Activated naive CD8-positive, alpha-beta T cell treated with anti-CD3 and anti-CD28 coated beads for 36 hours (primary cell): ENCODE results near the gene CEP83. TPM values are rescaled to one million over a fixed set of nuclear protein-coding genes. Genes with fewer than 3 reads are reported as not detected.
"Not testable (repeated sequence)": the region's sequence is repeated elsewhere in the genome, so short reads cannot be mapped to it uniquely, and the experiment has no call there.

Source experiments
- DNase-seq: peaks from one replicate; pipeline ENCODE4 v3.0.0; 2021
- H3K27ac Mint-ChIP-seq: one replicate; pipeline ENCODE4 v1.8.0; 2022; ENCODE audit warnings: mild to moderate bottlenecking, moderate library complexity, mixed read lengths
- H3K27me3 Mint-ChIP-seq: one replicate; pipeline ENCODE4 v1.8.0; 2022; ENCODE audit warnings: mild to moderate bottlenecking, mixed read lengths
- H3K36me3 Mint-ChIP-seq: one replicate; pipeline ENCODE4 v1.8.0; 2021; ENCODE audit warnings: mild to moderate bottlenecking, mixed read lengths
- H3K4me1 Mint-ChIP-seq: one replicate; pipeline ENCODE4 v1.8.0; 2021; ENCODE audit warnings: mixed read lengths
- H3K4me3 Mint-ChIP-seq: one replicate; pipeline ENCODE4 v1.8.0; 2022; ENCODE audit warnings: mild to moderate bottlenecking, moderate library complexity, mixed read lengths
- H3K9me3 Mint-ChIP-seq: one replicate; pipeline ENCODE4 v1.8.0; 2022; ENCODE audit warnings: mixed read lengths
- total RNA-seq, 2 experiments: library from RNA; stranded (reverse); gene quantifications; one replicate each; pipeline ENCODE4 v1.2.3, GENCODE V29; 2021

CEP83 gene
- total RNA-seq, 2 experiments from 2014 or later: 16.3 to 20.8 TPM

GRCh38 chr12:94421868-94422740 is 37.6 kb downstream of the CEP83 start:
- Mint-ChIP-seq H3K27ac (no peak overlapping the region), H3K9me3 (peaks cover 47% of the 10 kb centered on the region), H3K36me3 (peaks cover 74% of the 10 kb centered on the region)

DNA sequence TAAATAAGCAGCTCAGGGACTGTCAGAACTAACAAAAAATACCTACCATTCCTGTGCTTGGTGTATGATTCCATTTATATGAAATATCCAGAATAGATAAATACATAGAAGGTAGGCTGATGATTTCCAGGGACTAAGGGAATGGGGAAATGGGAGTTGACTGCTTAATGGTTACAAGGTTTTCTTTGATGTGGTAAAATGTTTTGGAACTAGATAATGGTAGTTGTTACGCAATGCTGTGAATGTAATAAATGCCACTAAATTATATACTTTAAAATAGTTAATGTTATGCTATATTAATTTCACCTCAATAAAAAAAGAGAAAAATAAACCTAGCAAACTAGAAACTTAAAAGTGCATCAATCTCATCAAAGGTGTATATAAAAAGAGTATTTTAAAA is 41.1 kb downstream of the CEP83 start:
- Mint-ChIP-seq H3K27me3 (no peaks in the 10 kb centered on the region), H3K27ac (no peak overlapping the region)

More at GRCh38 chr12:94421868-94422740, 37.6 kb downstream of the CEP83 start:
- no peak for DNase-seq
- Mint-ChIP-seq H3K4me1 (no peaks in the 10 kb centered on the region), H3K4me3 (no peak overlapping the region), H3K27me3 (no peaks in the 10 kb centered on the region)

GRCh38 chr12:94416613-94417012 is 43.1 kb downstream of the CEP83 start:
- Mint-ChIP-seq H3K4me3 (no peak overlapping the region), H3K9me3 (peaks cover 20% of the 10 kb centered on the region)

More for the DNA sequence above, 41.1 kb downstream of the CEP83 start:
- peaks cover 47% of the 10 kb centered on the region for H3K36me3 Mint-ChIP-seq
- H3K4me1 Mint-ChIP-seq: peaks cover 3% of the 10 kb centered on the region
- DNase-seq: no peak
- H3K9me3 Mint-ChIP-seq: peaks cover 33% of the 10 kb centered on the region
- no peak overlapping the region for H3K4me3 Mint-ChIP-seq

GRCh38 chr12:94415066-94415465 is 44.6 kb downstream of the CEP83 start:
- Mint-ChIP-seq H3K4me3 (no peak overlapping the region), H3K4me1 (peaks cover 3% of the 10 kb centered on the region), H3K27ac (no peak overlapping the region), H3K27me3 (no peaks in the 10 kb centered on the region), H3K36me3 (peaks cover 33% of the 10 kb centered on the region), H3K9me3 (peaks cover 17% of the 10 kb centered on the region)
- no peak for DNase-seq

More at GRCh38 chr12:94416613-94417012, 43.1 kb downstream of the CEP83 start:
- Mint-ChIP-seq H3K27ac (no peak overlapping the region), H3K27me3 (no peaks in the 10 kb centered on the region), H3K36me3 (peaks cover 39% of the 10 kb centered on the region), H3K4me1 (peaks cover 3% of the 10 kb centered on the region)
- DNase-seq: no peak

DNA sequence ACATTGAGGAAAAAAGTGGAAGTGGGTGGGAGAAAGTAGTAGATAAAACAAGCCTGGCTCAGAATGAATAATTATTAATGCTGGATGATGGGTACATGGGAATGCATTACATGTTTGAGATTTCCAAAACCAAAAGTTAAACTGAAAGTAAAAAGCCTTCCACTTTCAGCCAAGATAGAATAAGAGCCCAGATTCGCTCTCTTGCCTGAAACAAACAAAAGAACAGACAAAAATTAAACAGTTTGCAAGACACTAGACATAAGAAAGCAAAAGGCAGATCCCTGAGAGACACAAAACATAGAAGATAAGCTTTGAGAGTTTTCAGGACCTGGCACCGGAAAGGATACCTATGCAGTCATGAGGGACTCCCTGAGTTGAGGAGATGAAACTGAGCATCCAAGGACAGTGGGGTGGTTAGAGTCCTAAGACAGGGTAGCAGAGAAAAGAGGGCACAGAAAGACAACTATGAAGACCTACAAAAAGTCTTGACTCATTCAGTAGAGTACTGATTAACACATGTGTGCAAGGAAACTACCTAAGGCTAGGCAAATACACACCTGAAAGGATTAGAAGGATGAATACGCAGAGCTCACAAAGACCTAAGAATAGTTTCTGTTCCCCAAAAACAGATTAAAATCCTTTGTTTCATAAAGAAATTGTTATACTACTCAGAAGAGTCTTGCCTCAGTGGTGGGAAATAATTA is 54.1 kb downstream of the CEP83 start:
- peaks cover 16% of the 10 kb centered on the region for H3K4me1 Mint-ChIP-seq
- DNase-seq: no peak
- H3K4me3 Mint-ChIP-seq: peak overlapping the region; percentile 16
- peaks cover 43% of the 10 kb centered on the region for H3K36me3 Mint-ChIP-seq
- H3K27ac Mint-ChIP-seq: no peak overlapping the region
- H3K27me3 Mint-ChIP-seq: no peaks in the 10 kb centered on the region
- peaks cover 4% of the 10 kb centered on the region for H3K9me3 Mint-ChIP-seq

DNA sequence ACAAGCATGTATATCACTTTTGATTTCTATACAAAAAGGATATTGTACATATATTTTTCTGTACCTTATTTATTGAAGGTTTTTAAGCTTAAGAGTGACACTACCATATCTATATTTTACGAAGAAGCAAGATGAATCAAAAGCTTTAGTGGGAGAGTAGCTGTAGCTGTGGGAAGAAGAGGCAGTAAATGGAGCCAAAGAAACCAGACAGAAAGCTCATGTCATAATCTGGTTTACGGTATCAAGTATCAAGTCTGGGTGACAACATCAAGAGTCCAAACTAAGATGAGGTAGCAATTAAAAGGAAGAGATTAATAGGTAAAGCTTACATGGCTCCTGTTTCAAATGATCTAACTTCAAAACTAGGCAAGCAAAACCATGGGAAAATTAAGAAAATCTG is 54.8 kb downstream of the CEP83 start:
- H3K9me3 Mint-ChIP-seq: peaks cover 6% of the 10 kb centered on the region
- DNase-seq: no peak
- H3K4me3 Mint-ChIP-seq: no peak overlapping the region
- H3K36me3 Mint-ChIP-seq: peaks cover 50% of the 10 kb centered on the region
- H3K27ac Mint-ChIP-seq: no peak overlapping the region
- H3K4me1 Mint-ChIP-seq: peaks cover 16% of the 10 kb centered on the region
- no peaks in the 10 kb centered on the region for H3K27me3 Mint-ChIP-seq

GRCh38 chr12:94401326-94401725 is 58.3 kb downstream of the CEP83 start:
- Mint-ChIP-seq H3K9me3 (peaks cover 17% of the 10 kb centered on the region), H3K4me3 (no peak overlapping the region), H3K4me1 (peaks cover 15% of the 10 kb centered on the region), H3K36me3 (peaks cover 63% of the 10 kb centered on the region), H3K27ac (no peak overlapping the region), H3K27me3 (no peaks in the 10 kb centered on the region)
- DNase-seq: no peak

DNA sequence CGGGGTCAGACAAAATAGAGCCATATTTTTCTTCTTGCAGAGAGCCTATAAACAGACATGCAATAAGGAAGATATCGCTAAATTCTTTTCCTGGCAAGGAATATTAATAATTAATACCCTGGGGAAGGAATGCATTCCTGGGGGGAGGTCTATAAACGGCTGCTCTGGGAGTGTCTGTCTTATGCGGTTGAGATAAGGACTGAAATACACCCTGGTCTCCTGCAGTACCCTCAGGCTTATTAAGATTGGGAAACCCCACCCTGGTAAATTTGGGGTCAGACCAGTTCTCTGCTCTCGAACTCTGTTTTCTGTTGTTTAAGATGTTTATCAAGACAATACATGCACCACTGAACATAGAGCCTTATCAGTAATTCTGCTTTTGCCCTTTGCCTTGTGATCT is 61.0 kb downstream of the CEP83 start:
- H3K4me1 Mint-ChIP-seq, H3K27ac Mint-ChIP-seq, H3K4me3 Mint-ChIP-seq, DNase-seq, H3K27me3 Mint-ChIP-seq: not testable (repeated sequence)
- Mint-ChIP-seq H3K36me3 (peaks cover 71% of the 10 kb centered on the region), H3K9me3 (peaks cover 25% of the 10 kb centered on the region)

GRCh38 chr12:94397401-94397800 is 62.3 kb downstream of the CEP83 start:
- H3K27me3 Mint-ChIP-seq: no peaks in the 10 kb centered on the region
- H3K4me3 Mint-ChIP-seq: no peak overlapping the region
- H3K27ac Mint-ChIP-seq: no peak overlapping the region
- H3K4me1 Mint-ChIP-seq: no peaks in the 10 kb centered on the region
- peaks cover 72% of the 10 kb centered on the region for H3K36me3 Mint-ChIP-seq
- H3K9me3 Mint-ChIP-seq: peaks cover 25% of the 10 kb centered on the region
- no peak for DNase-seq

- H3K27ac Mint-ChIP-seq: not testable (repeated sequence)
Observed at GRCh38 chr12:94396014-94396413, 63.7 kb downstream of the CEP83 start.

DNA sequence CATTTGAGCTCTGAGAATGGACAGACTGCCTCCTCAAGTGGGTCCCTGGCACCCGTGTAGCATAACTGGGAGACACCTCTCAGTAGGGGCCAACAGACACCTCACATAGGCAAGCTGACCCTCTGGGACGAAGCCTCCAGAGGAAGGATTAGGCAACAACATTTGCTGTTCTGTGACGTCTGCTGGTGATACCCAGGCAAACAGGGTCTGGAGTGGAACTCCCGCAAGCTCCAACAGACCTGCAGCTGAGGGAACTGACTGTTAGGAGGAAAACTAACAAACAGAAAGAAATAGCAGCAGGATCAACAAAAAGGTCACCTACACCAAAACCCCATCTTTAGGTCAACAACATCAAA is 69.6 kb downstream of the CEP83 start:
- peaks cover 22% of the 10 kb centered on the region for H3K9me3 Mint-ChIP-seq
- H3K36me3 Mint-ChIP-seq: peaks cover 78% of the 10 kb centered on the region
- no peak overlapping the region for H3K4me3 Mint-ChIP-seq

More at GRCh38 chr12:94396014-94396413, 63.7 kb downstream of the CEP83 start:
- H3K9me3 Mint-ChIP-seq: peaks cover 27% of the 10 kb centered on the region
- not testable (repeated sequence) for H3K27me3 Mint-ChIP-seq, H3K4me1 Mint-ChIP-seq, DNase-seq, H3K4me3 Mint-ChIP-seq
- peaks cover 74% of the 10 kb centered on the region for H3K36me3 Mint-ChIP-seq

DNA sequence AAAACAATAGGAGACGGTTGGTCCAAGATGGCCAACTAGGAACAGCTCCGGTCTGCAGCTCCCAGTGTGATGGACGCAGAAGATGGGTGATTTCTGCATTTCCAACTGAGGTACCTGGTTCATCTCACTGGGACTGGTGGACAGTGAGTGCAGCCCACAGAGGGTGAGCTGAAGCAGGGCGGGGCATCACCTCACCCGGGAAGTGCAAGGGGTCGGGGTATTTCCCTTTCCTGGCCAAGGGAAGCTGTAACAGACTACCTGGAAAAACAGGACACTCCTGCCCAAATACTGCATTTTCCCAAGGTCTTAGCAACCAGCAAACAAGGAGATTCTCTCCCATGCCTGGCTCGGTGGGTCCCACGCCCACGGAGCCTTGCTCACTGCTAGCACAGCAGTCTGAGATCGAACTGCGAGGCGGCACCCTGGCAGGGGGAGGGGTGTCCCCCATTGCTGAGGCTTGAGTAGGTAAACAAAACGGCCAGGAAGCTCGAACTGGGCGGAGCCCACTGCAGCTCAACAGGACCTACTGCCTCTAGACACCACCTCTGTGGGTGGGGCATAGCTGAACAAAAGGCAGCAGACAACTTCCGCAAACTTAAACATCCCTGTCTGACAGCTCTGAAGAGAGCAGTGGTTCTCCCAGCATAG is 70.1 kb downstream of the CEP83 start:
- Mint-ChIP-seq H3K9me3 (peaks cover 25% of the 10 kb centered on the region), H3K36me3 (peaks cover 81% of the 10 kb centered on the region)

More for the DNA sequence above, 69.6 kb downstream of the CEP83 start:
- no peak for DNase-seq
- H3K27me3 Mint-ChIP-seq: no peaks in the 10 kb centered on the region
- H3K27ac Mint-ChIP-seq: no peak overlapping the region
- no peaks in the 10 kb centered on the region for H3K4me1 Mint-ChIP-seq

GRCh38 chr12:94386422-94386821 is 73.2 kb downstream of the CEP83 start:
- Mint-ChIP-seq H3K27ac (no peak overlapping the region), H3K36me3 (peaks cover 67% of the 10 kb centered on the region), H3K4me1 (no peaks in the 10 kb centered on the region), H3K4me3 (no peak overlapping the region), H3K9me3 (peaks cover 25% of the 10 kb centered on the region), H3K27me3 (no peaks in the 10 kb centered on the region)
- DNase-seq: no peak

More for the DNA sequence above, 70.1 kb downstream of the CEP83 start:
- not testable (repeated sequence) for H3K4me3 Mint-ChIP-seq, DNase-seq, H3K27ac Mint-ChIP-seq, H3K4me1 Mint-ChIP-seq, H3K27me3 Mint-ChIP-seq

- no peaks in the 10 kb centered on the region for H3K27me3 Mint-ChIP-seq
- peaks cover 22% of the 10 kb centered on the region for H3K9me3 Mint-ChIP-seq
- peaks cover 55% of the 10 kb centered on the region for H3K36me3 Mint-ChIP-seq
- no peak for DNase-seq
- peaks cover 7% of the 10 kb centered on the region for H3K4me1 Mint-ChIP-seq
- no peak overlapping the region for H3K27ac Mint-ChIP-seq
- no peak overlapping the region for H3K4me3 Mint-ChIP-seq
Observed at GRCh38 chr12:94384030-94384429, 75.6 kb downstream of the CEP83 start.

DNA sequence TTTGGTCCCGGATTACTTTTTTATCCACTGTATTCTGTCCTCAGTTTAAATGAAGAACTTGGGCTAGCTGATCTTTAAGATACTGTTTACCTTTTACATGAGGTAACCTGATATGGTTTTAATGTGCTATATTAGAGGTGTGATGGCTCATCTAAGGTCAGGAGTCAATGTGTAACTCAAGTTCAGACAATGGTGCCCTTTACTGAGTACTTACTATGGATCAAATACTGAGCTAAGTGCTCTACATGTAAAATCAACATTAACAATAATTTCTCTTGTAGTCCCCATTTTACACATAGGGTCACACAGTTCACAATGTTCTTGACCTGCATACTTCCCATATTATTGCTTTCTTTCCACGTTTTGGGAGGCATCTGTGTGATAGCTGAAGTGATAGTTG is 79.2 kb downstream of the CEP83 start:
- H3K27me3 Mint-ChIP-seq: no peaks in the 10 kb centered on the region
- H3K9me3 Mint-ChIP-seq: peaks cover 16% of the 10 kb centered on the region
- H3K4me1 Mint-ChIP-seq: peaks cover 7% of the 10 kb centered on the region
- DNase-seq: no peak
- no peak overlapping the region for H3K27ac Mint-ChIP-seq
- H3K36me3 Mint-ChIP-seq: peaks cover 41% of the 10 kb centered on the region
- no peak overlapping the region for H3K4me3 Mint-ChIP-seq
